HG02798 (cell line): ENCODE data around the gene KRTAP5-8.
"Not testable (repeated sequence)": the region's sequence is repeated elsewhere in the genome, so short reads cannot be mapped to it uniquely, and the experiment has no call there.

Source experiments
- ATAC-seq: cut with Tn5 transposase; IDR thresholded peaks from one replicate; pipeline ENCODE4 v1.9.1; 2021; ENCODE audit warnings: mild to moderate bottlenecking; ENCODE audit not compliant: unreplicated experiment, poor library complexity

The KRTAP5-8 gene

DNA sequence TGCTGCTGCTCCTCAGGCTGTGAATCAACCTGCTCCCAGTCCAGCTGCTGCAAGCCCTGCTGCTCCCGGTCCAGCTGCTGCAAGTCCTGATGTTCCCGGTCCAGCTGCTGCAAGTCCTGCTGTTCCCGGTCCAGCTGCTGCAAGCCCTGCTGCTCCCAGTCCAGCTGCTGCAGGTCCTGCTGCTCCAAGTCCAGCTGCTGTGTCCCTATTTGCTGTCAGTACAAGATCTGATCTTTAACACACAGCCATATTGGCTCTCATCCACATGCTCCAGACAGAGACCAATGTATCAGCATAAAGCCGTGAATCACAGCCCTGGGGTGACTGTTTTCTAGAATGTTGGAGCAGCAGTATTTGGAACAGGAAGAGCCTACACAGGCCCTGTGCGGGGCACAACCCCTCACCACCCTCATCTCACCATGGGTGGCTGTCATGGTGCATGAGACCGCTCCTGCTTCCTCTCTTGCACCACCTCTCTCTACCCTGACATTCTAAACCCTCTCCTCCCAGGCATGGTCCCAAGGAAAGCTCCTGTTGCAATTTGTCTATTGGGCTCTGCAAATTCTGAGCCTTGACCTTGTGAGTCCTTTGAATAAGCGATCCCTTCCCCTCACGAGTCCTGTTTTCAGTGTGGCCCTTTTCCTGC is 31.0 kb downstream of the KRTAP5-8 start:
- ATAC-seq = no peak

DNA sequence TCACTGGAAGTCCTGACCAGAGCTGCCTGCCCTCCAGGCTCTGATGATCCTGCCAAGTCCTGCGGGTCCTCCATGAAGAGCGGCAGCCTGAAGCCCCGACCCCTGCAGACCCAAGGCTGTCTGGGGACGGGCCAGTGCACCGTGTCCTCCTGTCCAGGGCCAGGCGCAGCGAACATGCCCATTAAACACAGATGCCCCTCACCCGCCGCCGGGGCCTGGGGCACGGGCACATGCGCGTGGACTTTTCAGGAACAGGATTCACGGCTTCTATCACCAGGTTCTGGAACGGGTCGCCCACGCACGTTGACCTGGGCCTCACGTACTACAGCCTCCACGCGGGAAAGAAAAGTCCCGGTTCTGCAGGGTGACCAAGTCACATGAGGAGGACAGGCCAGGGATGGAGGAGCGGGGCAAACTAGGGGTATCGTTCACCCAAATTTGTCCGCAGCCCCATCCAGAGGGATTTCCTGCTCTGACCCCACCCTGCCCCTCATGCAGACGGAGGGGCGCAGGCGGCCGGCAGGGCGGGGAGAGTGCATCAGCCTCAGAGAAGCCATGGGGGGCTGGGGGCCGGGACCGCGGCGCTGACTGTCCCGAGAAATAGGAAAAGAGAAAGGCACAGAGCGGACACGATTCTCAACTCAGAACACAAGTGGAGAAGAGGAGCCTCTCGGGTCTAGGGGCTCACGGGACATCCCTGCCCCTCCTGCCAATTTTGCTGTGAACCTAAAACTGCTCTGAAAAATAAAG is 33.5 kb downstream of the KRTAP5-8 start:
- not testable (repeated sequence) for ATAC-seq

DNA sequence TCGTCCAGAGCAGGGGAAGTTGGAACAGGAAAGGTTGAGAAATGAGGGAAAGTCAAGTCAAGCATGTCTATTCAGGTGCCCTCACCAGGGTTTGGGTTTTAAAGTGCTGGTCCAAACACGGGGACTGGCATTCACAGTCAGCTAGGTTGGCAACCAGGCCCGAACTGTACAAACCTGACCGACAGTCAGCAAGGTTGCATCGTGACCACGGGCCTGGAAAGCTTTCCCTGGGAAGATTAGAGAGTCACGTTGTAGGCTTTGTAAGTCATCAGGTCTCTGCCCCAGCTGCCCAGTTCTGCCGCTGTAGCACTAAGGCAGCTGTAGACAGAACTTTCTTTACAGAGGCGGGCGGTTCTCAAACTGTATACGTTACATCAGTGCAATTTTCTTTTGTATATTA is 35.0 kb downstream of the KRTAP5-8 start:
- no peak for ATAC-seq

DNA sequence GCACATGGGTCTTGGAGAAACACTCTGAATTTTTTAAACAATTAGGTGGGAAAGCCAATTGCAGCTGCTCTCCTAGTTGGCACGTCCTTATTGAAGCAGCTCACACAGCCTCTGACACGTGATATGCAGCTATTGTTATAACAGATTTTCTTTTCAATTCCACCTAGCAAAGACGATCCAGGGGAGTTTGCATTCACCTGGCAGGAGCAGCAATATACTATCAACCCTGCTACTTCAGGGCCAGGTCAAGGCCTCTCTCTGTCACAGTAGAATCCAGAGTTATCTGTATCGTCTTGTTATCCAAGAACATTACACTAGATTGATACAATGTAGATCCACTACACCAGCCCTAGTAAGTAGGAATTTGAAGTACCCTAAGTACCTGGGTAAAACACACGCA is 36.6 kb downstream of the KRTAP5-8 start:
- ATAC-seq = no peak

DNA sequence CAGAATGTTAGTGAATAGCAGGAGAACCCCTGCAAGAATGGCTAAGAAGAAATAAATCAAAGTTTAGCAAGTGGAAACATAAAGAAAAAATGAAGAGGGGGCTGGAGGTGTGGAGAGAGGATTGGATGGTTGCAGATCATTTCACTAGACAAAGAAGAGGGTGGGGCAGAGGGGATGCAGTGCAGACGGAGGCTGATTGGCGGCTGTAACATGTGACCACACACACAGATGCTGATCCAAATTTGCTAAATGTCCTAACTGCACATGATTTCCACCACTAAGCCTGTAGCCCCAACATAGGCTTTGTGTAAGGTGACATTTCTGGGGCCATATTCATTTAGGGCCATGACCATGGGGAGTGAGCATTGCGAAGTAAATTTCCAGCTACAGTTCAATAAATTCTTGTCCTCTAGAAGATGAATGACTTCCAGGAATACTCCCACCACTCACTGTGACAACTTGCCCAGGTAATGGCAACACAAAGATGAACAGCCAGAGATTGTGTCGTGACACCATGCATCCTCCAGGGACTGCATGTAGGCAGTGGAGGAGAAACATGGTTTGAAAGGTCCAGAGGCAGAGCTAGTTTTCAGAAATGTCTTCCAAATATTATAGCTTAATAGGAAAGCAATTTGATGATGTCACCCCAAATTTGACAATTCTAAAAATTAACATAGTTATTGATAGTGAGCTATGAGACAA is 38.0 kb downstream of the KRTAP5-8 start:
- no peak for ATAC-seq

DNA sequence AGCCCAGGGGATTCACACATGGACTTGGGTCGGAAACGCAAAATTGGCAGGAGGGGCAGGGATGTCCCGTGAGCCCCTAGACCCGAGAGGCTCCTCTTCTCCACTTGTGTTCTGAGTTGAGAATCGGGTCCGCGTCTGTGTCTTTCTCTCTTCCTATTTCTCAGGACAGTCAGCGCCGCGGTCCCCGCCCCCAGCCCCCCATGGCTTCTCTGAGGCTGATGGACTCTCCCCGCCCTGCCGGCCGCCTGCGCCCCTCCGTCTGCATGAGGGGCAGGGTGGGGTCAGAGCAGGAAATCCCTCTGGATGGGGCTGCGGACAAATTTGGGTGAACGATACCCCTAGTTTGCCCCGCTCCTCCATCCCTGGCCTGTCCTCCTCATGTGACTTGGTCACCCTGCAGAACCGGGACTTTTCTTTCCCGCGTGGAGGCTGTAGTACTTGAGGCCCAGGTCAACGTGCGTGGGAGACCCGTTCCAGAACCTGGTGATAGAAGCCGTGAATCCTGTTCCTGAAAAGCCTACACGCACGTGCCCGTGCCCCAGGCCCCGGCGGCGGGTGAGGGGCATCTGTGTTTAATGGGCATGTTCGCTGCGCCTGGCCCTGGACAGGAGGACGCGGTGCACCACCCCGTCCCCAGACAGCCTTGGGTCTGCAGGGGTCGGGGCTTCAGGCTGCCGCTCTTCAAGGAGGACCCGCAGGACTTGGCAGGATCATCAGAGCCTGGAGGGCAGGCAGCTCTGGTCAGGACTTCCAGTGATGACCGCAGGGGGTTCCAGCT is 39.1 kb downstream of the KRTAP5-8 start:
- not testable (repeated sequence) for ATAC-seq

DNA sequence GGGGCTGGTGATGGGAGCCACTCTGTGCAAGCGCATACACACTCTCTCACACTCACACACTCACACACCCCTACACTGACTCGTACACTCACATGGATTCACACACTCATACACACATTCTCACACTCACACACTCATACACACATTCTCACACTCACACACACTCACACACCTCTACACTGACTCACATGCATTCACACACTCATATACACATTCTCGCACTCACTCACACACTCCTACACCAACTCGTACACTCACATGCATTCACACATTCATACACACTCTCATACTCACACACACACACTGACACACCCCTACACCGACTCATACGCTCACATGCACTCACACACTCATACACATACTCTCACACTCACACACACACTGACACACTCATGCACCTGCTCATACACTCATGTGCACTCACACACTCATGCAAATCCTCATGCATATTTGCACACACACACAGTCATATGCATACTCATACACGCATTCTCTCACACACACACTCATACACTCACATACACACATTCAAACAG is 39.7 kb downstream of the KRTAP5-8 start:
- no peak for ATAC-seq

DNA sequence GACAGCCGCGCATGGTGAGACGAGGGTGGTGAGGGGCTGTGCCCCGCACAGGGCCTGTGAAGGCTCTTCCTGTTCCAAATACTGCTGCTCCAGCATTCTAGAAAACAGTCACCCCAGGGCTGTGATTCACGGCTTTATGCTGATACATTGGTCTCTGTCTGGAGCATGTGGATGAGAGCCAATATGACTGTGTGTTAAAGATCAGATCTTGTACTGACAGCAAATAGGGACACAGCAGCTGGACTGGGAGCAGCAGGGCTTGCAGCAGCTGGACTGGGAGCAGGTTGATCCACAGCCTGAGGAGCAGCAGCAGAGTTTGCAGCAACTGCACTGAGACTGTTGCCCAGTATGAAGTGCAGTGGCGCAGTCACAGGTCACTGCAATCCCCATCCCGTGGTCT is 41.7 kb downstream of the KRTAP5-8 start:
- ATAC-seq = not testable (repeated sequence)

DNA sequence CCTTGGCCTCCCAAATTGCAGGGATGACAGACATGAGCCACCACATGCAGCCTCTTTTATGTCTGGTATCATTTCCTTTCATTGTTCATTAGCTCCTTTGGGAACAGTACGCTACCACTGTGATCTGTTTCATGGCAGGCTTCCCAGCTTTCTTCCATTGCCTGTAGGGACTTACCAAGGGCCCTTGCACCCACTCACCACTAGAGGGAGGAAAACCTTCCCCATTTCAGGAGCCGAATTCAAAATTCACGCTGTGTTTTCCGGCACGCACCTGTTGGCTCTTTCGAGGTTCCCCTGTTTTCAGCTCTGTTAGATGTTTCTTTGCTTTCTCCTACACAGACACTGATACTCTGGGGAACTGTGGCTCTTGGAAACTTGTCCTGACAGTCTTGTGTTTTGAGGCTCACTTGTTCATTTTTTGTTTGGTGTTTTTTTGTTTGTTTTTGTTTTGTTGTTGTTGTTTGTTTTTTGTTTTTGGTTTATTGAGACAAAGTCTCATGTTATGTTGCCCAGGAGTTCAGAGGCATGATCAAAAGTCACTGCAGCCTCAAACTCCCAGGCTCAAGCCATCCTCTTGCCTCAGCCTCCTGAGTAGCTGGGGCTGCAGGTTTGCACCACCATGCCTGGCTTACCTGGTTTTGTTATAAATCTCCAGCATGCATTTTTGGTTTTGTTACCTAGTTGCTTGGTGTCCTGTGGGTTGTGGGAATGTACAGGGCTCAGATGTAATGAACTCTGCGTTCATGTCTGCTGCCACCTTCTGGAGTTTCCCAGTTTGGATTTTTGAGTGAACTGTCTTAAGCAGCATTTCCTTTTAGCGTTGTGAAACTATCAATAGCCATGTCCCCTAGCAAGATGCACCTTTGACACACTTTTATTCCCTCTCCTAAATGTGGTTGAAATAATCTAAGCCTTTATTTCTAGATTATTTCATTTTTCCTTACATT is 42.5 kb downstream of the KRTAP5-8 start:
- ATAC-seq = no peak

DNA sequence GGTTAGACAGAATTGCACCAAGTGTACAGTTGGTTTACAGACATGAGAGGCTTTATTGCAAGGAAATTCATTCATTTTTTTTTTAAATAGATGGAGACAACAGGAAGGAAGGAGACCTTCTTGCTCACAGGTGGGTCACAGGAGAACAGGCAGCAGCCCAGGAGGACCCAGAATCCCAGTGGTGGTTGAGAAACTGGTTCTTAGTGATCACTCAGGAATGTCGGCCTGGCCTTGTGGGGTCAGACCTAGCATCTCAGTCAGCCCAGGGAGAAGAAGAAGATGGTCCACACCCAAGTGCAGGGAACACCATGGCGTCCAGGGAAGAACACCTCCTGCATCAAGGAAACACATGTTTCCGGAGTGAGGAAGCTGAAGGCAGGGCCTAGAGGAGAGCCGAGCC is 44.0 kb downstream of the KRTAP5-8 start:
- ATAC-seq = no peak

DNA sequence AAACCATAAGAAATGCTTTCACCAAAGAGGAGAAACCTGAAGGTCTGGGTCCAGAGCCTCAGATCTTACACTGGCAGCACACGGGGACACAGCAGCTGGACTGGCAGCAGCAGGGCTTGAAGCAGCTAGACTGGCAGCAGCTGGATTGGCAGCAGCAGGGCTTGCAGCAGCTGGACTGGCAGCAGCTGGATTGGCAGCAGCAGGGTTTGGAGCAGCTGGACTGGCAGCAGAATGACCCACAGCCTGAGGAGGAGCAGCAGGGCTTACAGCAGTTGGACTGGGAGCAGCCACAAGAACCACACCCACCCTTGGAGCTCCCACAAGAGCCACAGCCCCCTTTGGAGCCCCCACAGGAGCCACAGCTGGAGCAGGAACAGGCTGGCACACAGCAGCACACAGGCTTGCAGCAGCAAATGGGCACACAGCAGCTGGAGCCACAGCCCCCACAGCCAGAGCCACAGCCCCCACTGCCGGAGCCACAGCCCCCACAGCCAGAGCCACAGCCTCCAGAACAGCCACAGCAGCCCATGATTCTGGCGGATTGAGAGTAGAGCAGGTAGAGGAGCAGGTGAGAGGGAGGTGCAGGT is 44.6 kb downstream of the KRTAP5-8 start, which contains the start of gene KRTAP5-11:
Gene KRTAP5-11 (minus strand): TSS at position 567 of the 587 bp plus-strand sequence. CDS start 38 bp downstream, at position 529.
- no peak for ATAC-seq

DNA sequence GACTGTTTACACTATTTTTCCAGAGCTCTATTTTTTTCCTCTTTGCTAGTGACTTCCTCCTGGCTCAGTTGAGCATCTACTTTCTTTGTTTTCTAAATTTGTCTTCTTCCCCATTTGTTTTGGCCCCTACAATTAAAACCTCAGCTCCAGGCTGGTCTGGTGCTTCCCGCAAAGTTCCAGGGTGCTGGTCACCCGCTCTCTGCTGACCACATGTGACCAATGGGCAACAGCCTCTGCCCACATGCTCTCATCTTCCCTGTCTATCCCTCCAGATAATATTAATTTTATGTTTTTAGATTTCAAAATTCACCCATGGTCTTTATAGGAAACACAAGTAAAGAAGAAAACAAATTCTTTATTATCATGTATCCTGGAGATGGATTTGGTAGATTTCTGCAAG is 45.1 kb downstream of the KRTAP5-8 start:
- not testable (repeated sequence) for ATAC-seq

DNA sequence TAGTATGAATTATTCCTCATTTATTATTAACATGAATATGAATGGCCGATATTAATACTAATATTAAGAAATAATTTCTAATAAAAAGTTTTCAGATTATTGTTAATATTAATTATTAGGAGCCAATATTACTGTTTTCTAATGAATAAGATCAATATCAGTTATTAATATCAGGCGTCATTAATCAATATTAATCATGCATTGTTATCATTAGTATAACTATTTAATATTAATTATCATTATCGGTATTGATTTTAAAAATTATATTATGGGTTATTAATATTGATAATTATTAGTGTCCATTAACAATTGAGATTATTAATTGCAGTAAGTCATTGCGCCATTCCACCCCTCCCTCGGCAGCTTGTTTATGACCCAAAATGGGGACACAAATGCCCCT is 47.8 kb downstream of the KRTAP5-8 start:
- not testable (repeated sequence) for ATAC-seq

DNA sequence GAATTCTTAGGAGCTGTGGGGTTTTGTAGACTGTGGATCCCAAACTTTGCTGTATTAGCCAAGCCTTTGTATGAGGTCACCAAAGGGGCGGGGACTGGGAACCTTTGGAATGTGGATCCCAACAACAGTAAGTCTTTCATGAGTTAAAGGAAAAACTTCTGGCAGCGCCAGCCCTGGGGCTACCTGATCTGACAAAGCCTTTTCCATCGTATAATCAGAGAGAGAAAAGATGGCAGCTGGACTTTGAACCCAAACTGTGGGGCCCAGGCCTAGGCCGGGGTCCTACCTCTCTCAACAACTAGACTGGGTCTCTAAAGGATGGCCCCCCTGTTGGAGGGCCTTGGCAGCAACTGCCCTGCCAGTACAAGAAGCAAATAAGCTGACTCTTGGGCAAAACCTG is 50.5 kb downstream of the KRTAP5-8 start:
- not testable (repeated sequence) for ATAC-seq
